ENCODE results near the gene TCFL5. TPM values are rescaled to one million over a fixed set of nuclear protein-coding genes. Genes with fewer than 3 reads are reported as not detected.

The TCFL5 gene
- total and polyA plus RNA-seq, 2 donors (not counting 3 experiments of a cell fraction or from before 2014, with no cell fraction given) = 4.4 to 11.1 TPM

GRCh38 chr20:62794007-62794724 lies 67.5 kb downstream of the TCFL5 start:
- CTCF ChIA-PET = interaction anchor here (0.7 to 1.9 kb wide), 14 partner anchors 12 to 384 kb away, joined by 3 to 24 read pairs (median 4); partner anchors contain the start of gene NTSR1
- intact Hi-C loops (cut with micrococcal nuclease) = loop anchor here (1.0 to 10.0 kb wide), 2 partner anchors 435 to 489 kb away; partner anchors contain the start of gene ADRM1
- dilution Hi-C loops (cut with MboI; ENCODE audit: extremely low pct_ligation_motif_present, low sequenced_read_pairs) = no loop called here
- H4K20me1 ChIP-seq (replicated peaks; ENCODE audit: control insufficient read depth, extremely low read depth, insufficient read depth, low read length) = no peaks in the 10 kb centered on the region
- peak overlapping the region; percentile 94 for H2AFZ ChIP-seq (ENCODE audit: low read depth, low read length)
- peaks cover 22% of the 10 kb centered on the region for H3K4me1 ChIP-seq (ENCODE audit: control insufficient read depth, extremely low read depth, insufficient read depth, low read length)
- peaks cover 14% of the 10 kb centered on the region for H3K79me2 ChIP-seq (ENCODE audit: control insufficient read depth, insufficient read depth, low read length)
- peaks cover 2 to 4% of the 10 kb centered on the region in 2 experiments for H3K36me3 ChIP-seq (ENCODE audit: control insufficient read depth in 2 of 2, extremely low read depth in 1 of 2, insufficient read depth in 2 of 2, low read length in 2 of 2)
- peak overlapping the region; percentile 41 for H3K9ac ChIP-seq (replicated peaks; ENCODE audit: extremely low read depth, insufficient read depth, low read length)
- no peaks in the 10 kb centered on the region for H3K9me3 ChIP-seq (replicated peaks; ENCODE audit: control insufficient read depth, insufficient read depth, low read length)
- peak; percentile 96 for DNase-seq (ENCODE audit: low read depth, low spot score)
- H3K27ac ChIP-seq (ENCODE audit: insufficient read depth, low read depth, low read length) = peak overlapping the region; percentile 72
- no peaks in the 10 kb centered on the region for H3K9me1 ChIP-seq (replicated peaks; ENCODE audit: control insufficient read depth, extremely low read depth, insufficient read depth, low read length)
- no peaks in the 10 kb centered on the region for H3K27me3 ChIP-seq (ENCODE audit: control insufficient read depth in 2 of 2, insufficient read depth in 2 of 2, low read length in 2 of 2)
- BruUV-seq (replicated peaks) = no TSS peak
- TF ChIP-seq MAX (IDR thresholded peaks at IDR 0.05; ENCODE audit: insufficient read depth, insufficient read length) = no peak
- no peak for TF ChIP-seq GATA2 (IDR thresholded peaks at IDR 0.05; ENCODE audit: insufficient read depth, insufficient read length, low read depth, low read length)
- TF ChIP-seq POLR2A (IDR thresholded peaks at IDR 0.05; ENCODE audit: low read depth, low read length) = peak; percentile 89
- peak; percentile 68 for TF ChIP-seq POLR2AphosphoS5 (IDR thresholded peaks at IDR 0.05; ENCODE audit: insufficient read depth, low read depth, low read length)
- no peak for TF ChIP-seq JUN (IDR thresholded peaks at IDR 0.05; ENCODE audit: borderline replicate concordance, insufficient read depth, insufficient read length, low read depth)
- no peak for TF ChIP-seq CTCF (IDR thresholded peaks at IDR 0.05; ENCODE audit: extremely low read depth in 1 of 2, insufficient read depth in 1 of 2, low read depth in 1 of 2, low read length in 2 of 2)
- TF ChIP-seq FOS (IDR thresholded peaks at IDR 0.05; ENCODE audit: borderline replicate concordance, insufficient read depth, low read length) = no peak
- TF ChIP-seq EZH2 (IDR thresholded peaks at IDR 0.05; ENCODE audit: borderline replicate concordance, low read depth, low read length, severe bottlenecking) = no peak
- TF ChIP-seq MYC (IDR thresholded peaks at IDR 0.05; ENCODE audit: low read depth, low read length) = no peak
- H3K4me3 ChIP-seq (replicated peaks in 1 of 3; ENCODE audit: insufficient read depth in 1 of 3, low read depth in 1 of 3, low read length in 3 of 3) = peak overlapping the region; percentile 4 to 60 (median 43)
- POLR2A ChIA-PET = no interaction called here
- peak; percentile 97 for FAIRE-seq
- peak overlapping the region; percentile 77 for H3K4me2 ChIP-seq (ENCODE audit: insufficient read depth, low read length)

Measured in endothelial cell of umbilical vein (primary cell).